ENCODE results near the gene PHACTR1. TPM values are rescaled to one million over a fixed set of nuclear protein-coding genes. Genes with fewer than 3 reads are reported as not detected.

The PHACTR1 gene
- total and polyA plus RNA-seq, 12 donors = 0.77 to 16.0 (median 3.5) TPM

GRCh38 chr6:12929678-12930077, 213.1 kb downstream of the PHACTR1 start:
- TF ChIP-seq CTCF (IDR thresholded peaks at IDR 0.05) (no peak), POLR2A (IDR thresholded peaks at IDR 0.05) (no peak)
- no peak for DNase-seq
- intact Hi-C loops (cut with DNase I) = no loop called here

GRCh38 chr6:12931639-12932038, 215.1 kb downstream of the PHACTR1 start:
- intact Hi-C loops (cut with DNase I) = no loop called here
- Histone ChIP-seq H3K4me3 (no peak overlapping the region), H3K27me3 (no peaks in the 10 kb centered on the region), H3K4me1 (replicated peaks in 1 of 2) (no peaks in the 10 kb centered on the region), H3K36me3 (replicated peaks in 1 of 2) (no peaks in the 10 kb centered on the region), H3K27ac (no peak overlapping the region), H3K9me3 (replicated peaks in 1 of 3) (no peaks in the 10 kb centered on the region)
- no peak for DNase-seq
- TF ChIP-seq POLR2A (IDR thresholded peaks at IDR 0.05) = no peak
- no peak for TF ChIP-seq CTCF (IDR thresholded peaks at IDR 0.05)
- WGBS, 4 donors = 87 to 92% (median 88%) methylated on average over 4 of the region's 4 CpGs

More at GRCh38 chr6:12929678-12930077, 213.1 kb downstream of the PHACTR1 start:
- no peak overlapping the region for H3K27ac ChIP-seq
- 67 to 79% (median 73%) methylated on average over 2 of the region's 2 CpGs for WGBS, 4 donors
- no peak overlapping the region for H3K4me3 ChIP-seq
- no peaks in the 10 kb centered on the region for H3K36me3 ChIP-seq (replicated peaks in 1 of 2)
- no peaks in the 10 kb centered on the region for H3K27me3 ChIP-seq
- H3K4me1 ChIP-seq (replicated peaks in 1 of 2) = no peaks in the 10 kb centered on the region
- no peaks in the 10 kb centered on the region for H3K9me3 ChIP-seq (replicated peaks in 1 of 3)

- H3K27me3 ChIP-seq = no peaks in the 10 kb centered on the region
- 71 to 84% (median 76%) methylated on average over 2 of the region's 2 CpGs for WGBS, 4 donors
- TF ChIP-seq POLR2A (IDR thresholded peaks at IDR 0.05) (no peak), CTCF (IDR thresholded peaks at IDR 0.05) (no peak)
Measured at GRCh38 chr6:12935637-12936036, 219.1 kb downstream of the PHACTR1 start.

GRCh38 chr6:12937971-12938370, 221.4 kb downstream of the PHACTR1 start:
- Histone ChIP-seq H3K27ac (no peak overlapping the region), H3K4me1 (replicated peaks in 1 of 2) (no peaks in the 10 kb centered on the region), H3K36me3 (replicated peaks in 1 of 2) (no peaks in the 10 kb centered on the region), H3K9me3 (replicated peaks in 1 of 3) (no peaks in the 10 kb centered on the region), H3K27me3 (no peaks in the 10 kb centered on the region), H3K4me3 (no peak overlapping the region)
- DNase-seq = no peak
- TF ChIP-seq POLR2A (IDR thresholded peaks at IDR 0.05) = no peak
- no peak for TF ChIP-seq CTCF (IDR thresholded peaks at IDR 0.05)
- 84 to 98% (median 92%) methylated on average over 4 of the region's 4 CpGs for WGBS, 4 donors
- intact Hi-C loops (cut with DNase I) = no loop called here

More at GRCh38 chr6:12935637-12936036, 219.1 kb downstream of the PHACTR1 start:
- H3K9me3 ChIP-seq (replicated peaks in 1 of 3) = no peaks in the 10 kb centered on the region
- no peaks in the 10 kb centered on the region for H3K4me1 ChIP-seq (replicated peaks in 1 of 2)
- intact Hi-C loops (cut with DNase I) = no loop called here
- DNase-seq = no peak
- H3K36me3 ChIP-seq (replicated peaks in 1 of 2) = no peaks in the 10 kb centered on the region
- H3K27ac ChIP-seq = no peak overlapping the region
- no peak overlapping the region for H3K4me3 ChIP-seq
